NCI-H2029 (cell line): Measurements from ENCODE around the gene NINJ1.
A peak's percentile ranks its signal among the peaks of the same experiment; 100 is the strongest.

ENCODE experiments used
- DNase-seq: peaks from one replicate; lab custom pipeline; 2025; lab: John Stamatoyannopoulos, UW

The NINJ1 gene, protein sequence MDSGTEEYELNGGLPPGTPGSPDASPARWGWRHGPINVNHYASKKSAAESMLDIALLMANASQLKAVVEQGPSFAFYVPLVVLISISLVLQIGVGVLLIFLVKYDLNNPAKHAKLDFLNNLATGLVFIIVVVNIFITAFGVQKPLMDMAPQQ

DNA sequence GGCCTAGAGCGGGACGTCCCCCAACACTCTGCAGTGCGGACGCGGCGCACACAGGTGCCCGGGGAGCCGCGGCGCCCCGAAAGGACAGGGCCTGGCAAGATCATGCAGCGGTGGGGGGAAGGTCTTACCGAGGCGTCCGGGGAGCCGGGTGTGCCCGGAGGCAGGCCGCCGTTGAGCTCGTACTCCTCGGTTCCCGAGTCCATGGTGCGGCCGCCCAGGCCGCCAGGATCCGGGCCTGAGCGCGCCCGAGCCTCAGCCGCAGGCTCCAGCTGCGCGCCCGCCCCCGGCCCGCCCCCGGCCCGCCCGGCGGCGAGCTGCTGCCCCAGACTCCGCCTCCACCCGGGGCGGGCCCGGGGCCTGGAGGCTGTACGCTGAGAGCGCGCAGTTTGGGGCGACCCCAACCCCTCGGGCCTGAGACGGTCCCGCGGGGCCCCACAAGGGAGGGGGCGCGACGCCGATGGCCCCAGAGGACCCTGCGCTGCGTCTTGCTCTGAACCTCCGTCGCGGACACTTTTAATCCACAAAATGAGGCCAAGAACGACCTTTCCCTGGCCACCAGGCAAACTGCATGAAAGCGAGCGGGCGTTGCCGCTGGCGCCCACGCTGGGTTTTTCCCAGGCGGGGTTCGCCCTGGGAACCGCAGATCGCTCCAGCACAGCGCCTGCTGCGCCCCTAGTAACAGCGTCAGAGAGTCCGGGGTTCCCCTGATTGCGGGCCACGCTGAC lies at the start of gene NINJ1:
Gene NINJ1, minus strand, starts transcription at position 237 of the 725 bp plus-strand sequence. Its CDS starts 34 bp downstream, at position 203.
- peak; percentile 48 for DNase-seq

DNA sequence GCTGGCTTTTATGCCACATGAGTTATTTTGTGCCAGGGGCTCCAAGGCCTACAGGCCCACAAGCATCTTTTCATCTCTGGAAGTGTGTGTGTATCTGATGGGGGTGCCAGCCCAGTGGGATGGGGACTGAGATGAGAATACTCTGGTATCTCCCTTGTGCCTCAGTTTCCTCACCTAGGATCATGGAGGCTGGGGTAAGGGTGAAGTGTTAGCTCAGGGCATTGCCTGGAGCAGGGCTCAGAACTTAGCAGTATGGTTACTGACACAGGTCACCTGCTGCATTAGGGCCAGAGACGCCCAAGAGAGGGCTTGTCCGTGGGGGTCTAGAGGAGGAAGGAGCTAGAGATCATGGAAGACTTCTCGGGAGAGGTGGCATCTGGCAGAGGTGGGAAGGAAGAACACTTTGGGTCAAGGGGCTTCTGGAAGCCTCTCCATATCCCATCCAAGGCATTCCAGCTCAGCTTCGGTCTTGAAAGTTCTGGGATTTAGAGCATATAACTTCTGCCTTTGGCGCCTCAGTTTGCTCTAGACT lies 49.1 kb upstream of the NINJ1 start:
- no peak for DNase-seq

DNA sequence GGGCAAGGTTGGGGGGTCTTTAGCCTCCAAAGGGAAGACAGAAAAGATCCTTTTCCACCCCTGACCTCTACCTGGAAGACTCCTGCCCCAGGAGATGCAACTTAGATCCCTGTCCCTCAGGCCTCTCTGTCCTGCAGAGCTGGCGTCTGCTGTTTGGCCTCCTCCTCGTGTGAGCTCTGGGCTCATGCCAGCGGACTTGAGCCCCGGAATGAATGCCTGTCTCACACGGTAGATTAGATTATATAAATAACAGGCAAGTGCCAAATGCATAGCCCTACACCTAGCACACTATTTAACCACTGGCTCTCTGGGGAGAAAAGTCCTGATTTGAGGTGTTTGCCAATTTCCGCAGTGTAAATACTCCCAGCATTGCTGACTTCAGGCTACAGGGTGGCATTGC lies 48.5 kb upstream of the NINJ1 start:
- DNase-seq: no peak

DNA sequence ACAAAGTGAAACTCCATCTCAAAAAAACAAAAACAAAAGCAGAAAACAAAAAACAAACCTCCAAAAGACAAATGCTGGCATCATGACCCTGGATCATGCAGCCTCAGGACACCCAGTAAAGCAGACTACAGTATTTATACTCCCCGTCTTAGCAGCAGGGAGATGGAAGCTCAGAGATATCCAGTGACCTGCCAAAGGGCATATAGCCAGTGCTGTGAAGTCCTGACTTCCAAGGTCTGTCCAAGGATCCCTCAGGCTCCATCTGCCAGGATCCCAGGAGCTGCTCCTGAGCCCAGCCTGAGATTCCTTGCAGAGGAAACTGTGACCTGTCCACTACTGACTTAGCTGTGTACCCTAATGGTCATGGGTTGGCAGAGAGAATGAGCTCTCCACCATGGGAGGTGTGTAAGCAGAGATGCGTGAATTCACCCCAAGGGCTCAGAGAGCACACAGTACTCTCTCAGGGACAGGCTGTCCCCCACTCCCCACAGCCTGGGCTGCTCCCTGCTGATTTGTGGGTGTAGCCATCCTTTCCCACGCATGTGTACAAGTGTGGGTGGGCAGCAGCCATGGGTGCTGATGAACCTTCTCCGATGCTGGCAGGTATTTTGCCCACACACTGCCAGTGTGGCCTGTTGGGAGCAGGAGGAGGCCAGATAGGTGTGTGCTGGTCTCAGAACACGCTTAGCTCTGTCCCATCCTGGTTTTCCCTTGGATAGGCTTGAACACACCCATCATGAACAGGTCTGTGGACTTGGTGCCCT lies 47.8 kb upstream of the NINJ1 start:
- no peak for DNase-seq

DNA sequence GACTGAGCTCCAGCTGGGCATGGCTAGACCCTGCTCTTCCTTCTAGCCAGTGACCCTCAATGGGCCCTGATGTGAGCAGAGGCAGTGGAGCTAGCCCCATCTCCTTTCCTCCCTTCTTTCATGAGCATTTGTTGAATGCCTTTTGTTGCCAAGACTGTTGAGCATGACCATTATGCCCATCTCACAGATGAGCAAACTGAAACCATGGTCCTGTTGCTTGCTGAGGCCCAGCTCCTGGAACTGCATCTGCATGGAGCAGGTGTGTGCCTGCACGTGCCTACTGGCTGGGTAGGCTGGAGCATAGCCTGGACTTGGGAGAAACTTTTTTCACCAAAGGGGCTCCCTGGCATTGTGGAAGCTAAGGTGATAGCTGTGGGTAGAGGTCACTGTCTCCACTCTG lies 46.9 kb upstream of the NINJ1 start:
- no peak for DNase-seq

DNA sequence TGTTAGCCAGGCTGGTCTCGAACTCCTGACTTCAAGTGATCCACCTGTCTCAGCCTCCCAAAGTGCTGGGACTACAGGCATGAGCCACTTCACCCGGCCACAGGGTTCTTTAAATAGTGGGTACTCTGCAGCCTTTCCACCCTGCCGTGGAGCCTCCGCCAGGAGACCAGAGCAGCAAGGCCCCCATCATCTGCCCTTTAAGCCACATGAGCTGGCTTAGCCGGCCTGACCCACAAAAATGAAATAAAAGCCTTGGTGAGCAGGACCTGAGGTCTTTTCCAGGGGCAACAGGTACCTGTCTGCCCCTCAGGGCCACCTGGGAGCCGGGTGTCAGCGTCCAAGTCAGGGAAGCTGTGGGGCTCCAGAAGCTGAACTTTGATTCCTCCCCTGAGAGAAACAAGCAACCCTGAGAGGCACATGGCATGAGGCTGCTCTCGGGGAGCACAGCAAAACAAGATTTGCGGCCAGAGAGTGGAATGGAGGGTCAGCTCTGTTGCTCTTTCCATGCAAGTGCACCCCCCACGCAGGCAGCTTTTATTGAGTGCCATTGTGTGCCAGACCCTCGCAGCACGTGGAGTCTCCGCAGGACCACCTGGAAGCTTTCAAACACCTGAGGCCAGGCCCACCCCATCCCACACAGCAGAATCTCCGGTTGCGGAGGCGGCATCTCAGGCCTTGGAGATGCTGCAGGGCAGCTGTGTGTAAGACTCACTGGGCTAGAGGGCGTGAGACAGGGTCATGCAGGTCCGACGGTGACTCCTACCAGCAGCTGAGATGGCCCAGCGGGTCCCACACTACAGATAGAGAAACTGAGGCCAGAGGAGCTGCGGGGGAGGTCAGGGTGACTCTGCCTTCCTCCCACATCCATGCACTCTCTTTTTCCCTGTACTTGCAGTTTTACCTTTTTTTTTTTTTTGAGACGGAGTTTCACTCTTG lies 45.1 kb upstream of the NINJ1 start:
- no peak for DNase-seq

DNA sequence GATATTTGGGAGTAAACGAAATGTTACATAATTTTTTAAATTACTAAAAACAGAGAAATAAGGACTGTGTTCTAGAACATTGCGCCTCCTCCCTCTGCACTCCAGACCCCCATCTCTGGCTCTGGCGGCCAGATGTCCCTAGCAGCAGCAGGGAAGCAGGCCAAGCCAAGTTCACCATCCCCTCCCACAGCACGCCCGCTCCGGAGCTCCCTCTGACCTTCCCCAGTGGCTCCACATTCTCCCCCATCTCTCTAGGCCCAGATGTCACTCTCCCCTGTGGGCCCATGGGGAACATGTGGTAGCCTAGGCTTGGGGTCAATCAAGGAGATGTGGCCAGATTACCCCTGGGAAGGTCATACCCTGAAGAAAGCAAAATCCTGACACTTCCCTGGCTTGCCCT lies 43.6 kb upstream of the NINJ1 start:
- no peak for DNase-seq

DNA sequence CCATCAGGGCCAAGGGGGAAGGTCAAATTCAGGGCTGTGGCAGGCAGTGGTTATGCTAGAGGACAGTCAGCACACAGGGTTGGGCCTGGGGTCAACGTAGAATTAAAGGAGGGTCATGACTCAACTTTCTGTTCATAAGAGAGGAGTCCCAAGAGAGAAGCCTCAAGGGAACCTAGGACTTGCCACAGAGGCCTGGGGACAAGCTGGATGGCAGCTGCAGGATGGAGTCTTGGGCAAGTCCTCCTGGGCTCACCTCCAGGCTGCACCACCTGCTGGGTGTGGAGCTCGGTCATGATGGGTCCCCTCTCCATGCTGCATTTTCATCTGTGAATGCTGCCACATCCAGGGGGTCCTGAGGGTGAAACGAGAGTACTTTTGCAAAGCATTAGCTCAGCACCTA lies 40.9 kb upstream of the NINJ1 start:
- no peak for DNase-seq

DNA sequence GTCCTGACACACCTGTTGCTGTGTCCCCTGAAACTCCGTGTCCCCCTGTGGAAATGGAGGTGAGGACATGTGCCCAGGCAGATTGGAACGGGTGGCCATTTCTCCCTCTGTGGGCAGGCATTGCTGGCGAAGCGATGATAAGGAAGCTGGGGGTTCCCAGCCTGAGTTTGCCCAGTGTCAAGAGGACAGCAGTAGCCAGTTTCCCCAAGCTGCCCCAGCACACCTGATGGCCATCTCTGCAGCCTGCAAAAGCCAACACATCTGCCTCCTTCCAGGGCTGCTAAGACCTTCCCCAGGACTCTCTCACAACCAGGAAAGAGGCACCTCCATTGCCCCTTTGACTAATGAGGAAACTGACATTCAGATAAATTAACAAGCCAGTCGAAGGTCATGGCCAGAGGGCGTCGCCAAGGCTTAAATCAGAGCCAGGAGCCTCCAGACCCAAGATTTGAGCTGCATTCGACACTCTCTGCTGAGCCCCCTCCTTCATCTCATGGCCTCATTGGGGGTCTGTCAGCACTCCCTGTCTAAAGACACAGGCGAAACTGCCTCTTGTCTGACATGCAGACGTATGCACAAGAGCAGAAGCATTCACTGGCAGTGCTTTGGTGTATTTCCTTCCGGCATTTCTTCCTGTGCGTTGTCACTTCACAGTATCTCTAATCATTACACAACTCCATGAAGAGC lies 39.5 kb upstream of the NINJ1 start:
- no peak for DNase-seq

DNA sequence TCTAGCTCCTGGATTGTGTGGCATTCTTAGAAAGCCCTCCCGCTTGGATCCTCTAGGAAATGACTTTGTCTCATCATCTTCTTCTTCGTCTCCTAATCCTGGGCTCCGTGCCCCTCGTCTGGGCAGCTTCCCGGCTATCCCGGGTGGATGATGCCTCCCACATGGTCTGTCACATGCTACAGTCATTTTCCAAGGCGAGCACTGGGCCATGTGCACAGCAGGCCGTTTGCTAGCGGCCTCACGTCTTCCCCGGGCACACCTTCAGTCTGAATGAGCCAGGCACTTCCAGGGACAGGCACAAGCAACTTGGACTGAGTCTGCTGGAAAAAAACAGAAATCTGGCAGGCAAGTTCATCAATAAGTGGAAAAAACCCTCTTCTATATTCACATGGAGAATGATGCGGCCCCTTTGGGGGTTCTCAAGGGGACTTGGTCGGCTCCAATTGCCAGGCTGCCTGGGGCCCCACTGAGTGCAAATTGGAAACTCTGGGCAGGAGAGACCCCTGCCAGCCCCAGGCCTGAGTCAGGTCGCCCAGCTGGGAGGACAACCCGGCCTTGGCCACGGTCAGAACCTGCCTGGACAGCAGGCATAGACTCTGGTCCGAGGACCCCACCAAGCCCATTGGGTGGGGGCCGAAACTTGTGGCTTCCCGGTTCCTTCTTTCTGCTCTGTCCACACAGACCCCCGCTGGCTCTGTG lies 38.8 kb upstream of the NINJ1 start:
- DNase-seq: no peak

DNA sequence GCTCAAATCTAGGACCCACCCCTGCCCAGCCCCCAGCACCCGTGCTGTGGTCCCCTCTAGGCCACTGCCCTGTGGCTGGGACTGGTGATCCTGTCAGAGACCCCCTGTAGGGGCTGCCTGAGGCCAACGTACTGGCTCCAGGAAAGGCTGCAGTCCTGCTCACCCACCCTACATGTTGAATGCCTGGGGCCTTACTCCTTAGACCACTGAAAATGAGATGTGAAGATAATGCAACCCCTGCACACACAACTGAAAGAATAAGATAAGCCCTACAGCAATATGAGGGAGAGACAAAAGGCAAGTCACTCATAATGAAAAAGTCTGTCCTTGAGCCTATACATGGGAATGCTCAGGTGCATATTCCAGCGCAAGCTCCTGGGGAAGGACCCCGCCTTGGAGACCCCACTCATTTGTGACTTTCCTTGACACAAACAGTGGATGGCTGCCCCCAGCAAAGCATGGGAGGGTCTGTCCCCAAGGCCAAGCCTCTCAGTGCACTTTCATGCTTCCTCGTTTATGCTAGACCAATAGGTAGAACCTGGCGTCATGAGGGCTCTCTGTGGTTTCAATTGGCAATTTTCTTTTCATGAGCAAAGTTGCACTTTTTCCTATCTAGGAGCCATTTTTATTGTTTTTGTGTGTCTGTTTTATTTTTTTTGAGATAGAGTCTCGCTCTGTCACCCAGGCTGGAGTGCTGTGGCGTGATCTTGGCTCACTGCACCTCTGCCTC lies 37.4 kb upstream of the NINJ1 start:
- no peak for DNase-seq

DNA sequence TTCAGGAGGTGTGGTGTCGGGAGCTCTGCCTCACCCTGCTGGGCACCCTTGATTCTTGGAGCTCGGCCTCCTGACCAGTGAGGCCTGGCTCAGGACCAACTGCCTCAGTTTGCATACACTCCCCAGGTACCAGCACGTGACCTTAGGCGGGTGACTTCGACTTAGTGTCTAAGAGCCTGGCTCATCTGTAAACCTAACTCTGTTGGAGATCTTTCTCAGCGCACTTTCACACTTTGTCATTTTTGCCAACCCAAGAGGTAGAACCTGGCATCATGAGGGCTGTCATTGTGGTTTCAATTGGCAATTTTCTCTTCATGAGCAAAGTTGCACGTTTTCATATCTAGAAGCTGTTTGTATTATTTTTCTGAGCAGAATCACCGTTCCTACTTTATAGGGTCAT lies 36.5 kb upstream of the NINJ1 start:
- DNase-seq: no peak

DNA sequence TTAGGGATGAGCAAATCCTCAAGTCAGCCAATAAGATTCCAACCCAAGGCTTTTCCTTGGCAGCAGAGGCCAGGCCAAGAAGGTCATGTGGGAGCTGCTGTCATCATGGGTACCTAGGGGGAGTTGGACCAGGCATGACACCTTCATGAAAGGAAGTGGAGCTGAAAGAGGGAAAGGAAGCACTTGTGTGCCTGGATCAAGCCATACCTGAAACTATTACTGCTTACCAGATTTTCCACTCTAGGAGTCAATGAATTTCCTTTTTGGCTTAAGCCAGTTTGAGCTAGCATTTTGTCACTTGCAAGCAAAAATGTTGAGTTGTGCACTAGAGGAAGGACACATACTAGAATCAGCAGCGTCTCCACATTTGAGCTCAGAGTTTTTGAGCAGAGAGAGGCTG lies 35.4 kb upstream of the NINJ1 start:
- DNase-seq: no peak

DNA sequence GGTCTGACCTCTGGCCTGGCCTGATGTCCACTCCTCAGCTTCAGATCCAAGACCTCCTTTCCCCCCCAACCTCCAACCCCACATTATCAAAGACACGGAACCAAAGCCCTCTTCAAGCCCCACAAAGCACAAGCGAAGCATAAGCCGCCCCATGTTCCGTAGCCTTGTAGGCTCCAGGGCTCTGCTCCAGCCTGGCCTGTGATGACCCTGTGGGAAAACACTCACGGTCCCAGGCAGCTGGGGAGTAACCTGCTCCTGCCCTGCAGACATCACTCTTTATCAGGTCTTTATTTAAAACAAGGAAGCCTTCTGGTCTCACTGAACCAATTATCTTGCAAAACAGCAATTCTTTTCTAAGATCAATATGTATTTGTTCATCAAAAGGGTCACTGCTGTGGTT lies 34.5 kb upstream of the NINJ1 start:
- DNase-seq: no peak

DNA sequence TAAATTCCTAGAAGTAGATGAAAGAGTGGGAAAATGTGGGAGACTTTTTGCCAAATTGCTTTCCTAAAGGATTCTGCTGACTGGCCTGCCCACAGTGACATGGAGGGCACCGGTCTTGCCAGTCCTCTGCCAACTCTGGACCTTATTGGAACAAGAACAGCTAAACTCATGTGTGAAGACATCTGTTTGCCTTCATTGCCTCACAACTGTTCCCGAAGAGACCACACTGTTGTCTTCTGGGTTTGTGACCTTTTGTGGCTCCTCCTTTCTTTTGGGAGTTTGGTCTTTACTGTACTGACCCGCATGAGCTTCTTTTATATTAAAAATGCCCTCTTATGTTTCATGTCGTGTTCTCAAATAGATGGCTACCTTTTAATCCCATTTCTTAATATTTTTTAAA lies 33.8 kb upstream of the NINJ1 start:
- DNase-seq: no peak

DNA sequence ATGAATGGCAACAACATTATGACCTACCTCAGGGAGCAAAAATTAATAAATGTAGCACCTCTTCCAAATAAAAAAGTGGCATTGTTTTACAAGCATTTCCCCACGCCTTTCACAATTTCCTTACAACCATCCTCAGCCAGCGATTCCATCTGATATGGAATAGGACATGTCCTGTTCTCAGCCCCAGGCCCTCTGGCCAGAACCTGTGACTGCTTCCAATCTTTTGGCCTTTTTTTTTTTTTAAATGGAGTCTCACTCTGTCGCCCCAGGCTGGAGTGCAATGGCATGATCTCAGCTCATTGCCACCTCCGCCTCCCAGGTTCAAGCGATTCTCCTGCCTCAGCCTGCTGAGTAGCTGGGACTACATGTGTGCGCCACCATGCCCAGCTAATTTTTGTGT lies 33.1 kb upstream of the NINJ1 start:
- DNase-seq: no peak

DNA sequence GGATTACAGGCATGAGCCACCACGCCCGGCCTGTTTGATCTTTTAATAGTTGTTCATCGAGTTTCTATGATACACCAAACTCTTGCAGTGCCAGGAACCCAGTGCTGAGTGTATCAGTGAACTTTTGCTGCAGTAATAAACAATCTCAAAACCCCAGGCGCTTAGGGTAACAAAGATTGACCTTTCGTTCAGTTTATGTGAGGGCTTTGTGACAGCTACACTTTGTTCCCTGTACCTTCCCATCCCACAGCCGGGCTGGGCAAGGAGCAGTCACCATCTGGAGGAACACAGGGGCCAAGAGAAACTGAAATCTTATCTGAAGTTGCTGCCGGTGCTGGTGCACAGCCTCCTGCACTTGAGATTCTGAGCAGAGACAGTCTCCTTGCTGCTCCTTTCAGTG lies 32.6 kb upstream of the NINJ1 start:
- DNase-seq: no peak

DNA sequence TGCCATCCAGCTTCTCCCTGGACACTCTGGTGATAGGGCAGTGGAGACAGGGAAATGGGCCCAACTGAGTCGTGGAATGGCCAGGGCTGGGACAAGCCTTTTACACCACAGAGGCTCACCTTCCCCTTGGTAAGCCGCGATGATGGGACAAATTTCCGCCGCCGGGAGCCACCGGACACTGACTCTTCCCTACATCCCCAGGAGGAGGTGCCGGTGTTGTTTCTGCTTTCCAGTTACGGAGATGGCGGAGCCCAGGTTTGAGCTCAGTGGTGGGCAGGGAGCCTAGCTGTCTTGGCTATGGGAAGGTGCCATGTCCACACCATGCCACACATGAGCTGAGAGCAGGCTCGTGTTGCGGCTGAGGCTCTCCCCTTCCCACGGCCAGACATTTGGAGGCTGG lies 30.0 kb upstream of the NINJ1 start:
- DNase-seq: no peak

DNA sequence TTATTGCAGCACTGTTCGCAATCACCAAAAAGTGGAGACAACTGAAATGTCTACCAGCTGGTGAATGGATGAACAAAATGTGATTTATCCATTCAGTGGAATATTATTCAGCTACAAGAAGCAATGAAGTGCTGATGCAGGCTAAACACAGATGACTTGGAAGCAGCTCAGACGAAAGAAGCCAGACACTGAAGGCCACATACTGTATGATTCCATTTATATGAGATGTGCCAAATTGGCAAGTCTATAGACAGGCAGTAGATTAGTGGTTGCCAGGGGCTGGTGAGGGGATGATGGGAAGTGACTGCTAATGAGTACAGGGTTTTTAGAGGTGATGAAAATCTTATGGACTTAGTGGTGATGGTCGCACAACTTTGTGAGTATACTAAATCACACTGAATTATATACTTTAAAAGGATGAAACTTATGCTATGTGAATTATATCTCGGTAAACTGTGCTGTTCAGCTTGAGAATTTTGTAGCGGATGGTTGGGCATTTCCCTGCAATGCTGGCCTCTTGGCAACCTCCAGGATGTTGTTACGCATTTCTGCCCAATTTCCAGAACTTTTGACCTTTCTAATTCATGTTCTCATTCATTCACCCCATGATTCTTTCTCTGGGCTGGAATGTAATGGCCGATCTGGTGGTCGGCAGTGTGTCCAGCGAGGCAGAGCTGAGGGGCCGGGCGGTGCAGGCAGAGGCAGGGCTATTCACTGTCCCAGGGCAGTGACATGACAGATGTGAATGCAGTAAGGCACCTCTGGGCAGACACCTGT lies 27.9 kb upstream of the NINJ1 start:
- DNase-seq: no peak
